Hematopoietic multipotent progenitor cell (in vitro differentiated cells): ENCODE measurements around the gene PEX11G. TPM values are rescaled to one million over a fixed set of nuclear protein-coding genes. Genes with fewer than 3 reads are reported as not detected.

ENCODE experiments used
- DNase-seq, 3 donors: peaks; one replicate each; pipeline ENCODE4 v3.0.0-alpha.2; 2011 to 2015; ENCODE audit warnings: low read depth in 2 of 3, low spot score in 2 of 3
- total RNA-seq: library from RNA; depleted of rRNA; stranded (reverse); fragments of >200 nt; gene quantifications from one replicate; pipeline ENCODE4 v1.2.3, GENCODE V29; 2012

Gene PEX11G
- total RNA-seq = 4.8 TPM

- peak; percentile 87 to 88 (median 87) for DNase-seq
These were observed at the start of gene PEX11G for GRCh38 chr19:7488736-7489353. Gene PEX11G, minus strand, starts transcription at chr19:7489035. Its CDS starts 25 bp downstream, at chr19:7489010.

- no peak for DNase-seq
These were observed 47.3 kb upstream of the PEX11G start for GRCh38 chr19:7535998-7536695.

- DNase-seq = peak; percentile 80 to 93 (median 91)
These were observed 46.5 kb upstream of the PEX11G start, which contains the start of gene PNPLA6 for GRCh38 chr19:7535047-7535997. Gene PNPLA6, plus strand, starts transcription at chr19:7535717. Its CDS starts 72 bp downstream, at chr19:7535789.

- DNase-seq = peak in 1 of 3 donors; percentile 47
These were observed 45.8 kb upstream of the PEX11G start for GRCh38 chr19:7534531-7535046.

GRCh38 chr19:7533925-7534480 lies 45.2 kb upstream of the PEX11G start:
- DNase-seq = peak; percentile 67 to 89 (median 84)

- DNase-seq = no peak
These were observed 44.5 kb upstream of the PEX11G start for GRCh38 chr19:7533281-7533885.

- DNase-seq = no peak
These were observed 41.0 kb upstream of the PEX11G start for GRCh38 chr19:7529610-7530490.

GRCh38 chr19:7529246-7529600 lies 40.4 kb upstream of the PEX11G start:
- no peak for DNase-seq

- DNase-seq = no peak
These were observed 39.8 kb upstream of the PEX11G start for GRCh38 chr19:7528522-7529245.

- no peak for DNase-seq
These were observed 39.3 kb upstream of the PEX11G start for GRCh38 chr19:7528192-7528519.

GRCh38 chr19:7527516-7528191 lies 38.8 kb upstream of the PEX11G start:
- DNase-seq = peak in 1 of 3 donors; percentile 67

- DNase-seq = no peak
These were observed 37.5 kb upstream of the PEX11G start for GRCh38 chr19:7526059-7526929.

GRCh38 chr19:7524992-7525739 lies 36.3 kb upstream of the PEX11G start:
- DNase-seq = no peak

- DNase-seq = no peak
These were observed 35.7 kb upstream of the PEX11G start for GRCh38 chr19:7524523-7524922.

GRCh38 chr19:7522923-7523667 lies 34.3 kb upstream of the PEX11G start:
- no peak for DNase-seq
